Measurements from ENCODE around the gene UBASH3A. TPM values are rescaled to one million over a fixed set of nuclear protein-coding genes. Genes with fewer than 3 reads are reported as not detected.
A peak's percentile ranks its signal among the peaks of the same experiment; 100 is the strongest.

Gene UBASH3A
- total and polyA plus RNA-seq, 8 donors = 0.18 to 4.6 (median 0.31) TPM; not detected in 1

DNA sequence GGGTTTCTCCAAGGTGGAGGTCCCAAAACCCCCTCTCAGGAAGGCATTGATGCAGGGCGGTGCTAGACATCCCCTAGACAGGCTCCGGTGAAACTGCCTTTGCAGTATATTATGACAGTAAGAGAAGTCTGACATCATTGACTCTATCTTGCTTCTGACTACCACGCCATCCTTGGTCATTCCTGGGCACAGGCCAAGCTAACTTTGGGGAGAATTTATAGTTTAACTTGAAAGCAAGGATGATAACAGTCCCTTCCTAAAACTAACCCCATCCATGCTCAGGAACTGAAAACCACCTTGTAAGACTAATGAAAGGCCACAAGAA lies 62.1 kb downstream of the UBASH3A start:
- H3K27ac ChIP-seq = peak overlapping the region; percentile 69 to 93 (median 83)
- H3K36me3 ChIP-seq = no peaks in the 10 kb centered on the region
- H3K9me3 ChIP-seq = no peaks in the 10 kb centered on the region
- H3K4me3 ChIP-seq = no peak overlapping the region
- intact Hi-C loops (cut with DNase I; ENCODE audit: low total_unique reads) = no loop called here
- peaks cover 44 to 75% (median 63%) of the 10 kb centered on the region in 4 donors for H3K4me1 ChIP-seq
- no peaks in the 10 kb centered on the region for H3K27me3 ChIP-seq
- WGBS, 5 donors = 77 to 95% (median 91%) methylated on average over 3 of the region's 3 CpGs
- TF ChIP-seq, protein P1, sequence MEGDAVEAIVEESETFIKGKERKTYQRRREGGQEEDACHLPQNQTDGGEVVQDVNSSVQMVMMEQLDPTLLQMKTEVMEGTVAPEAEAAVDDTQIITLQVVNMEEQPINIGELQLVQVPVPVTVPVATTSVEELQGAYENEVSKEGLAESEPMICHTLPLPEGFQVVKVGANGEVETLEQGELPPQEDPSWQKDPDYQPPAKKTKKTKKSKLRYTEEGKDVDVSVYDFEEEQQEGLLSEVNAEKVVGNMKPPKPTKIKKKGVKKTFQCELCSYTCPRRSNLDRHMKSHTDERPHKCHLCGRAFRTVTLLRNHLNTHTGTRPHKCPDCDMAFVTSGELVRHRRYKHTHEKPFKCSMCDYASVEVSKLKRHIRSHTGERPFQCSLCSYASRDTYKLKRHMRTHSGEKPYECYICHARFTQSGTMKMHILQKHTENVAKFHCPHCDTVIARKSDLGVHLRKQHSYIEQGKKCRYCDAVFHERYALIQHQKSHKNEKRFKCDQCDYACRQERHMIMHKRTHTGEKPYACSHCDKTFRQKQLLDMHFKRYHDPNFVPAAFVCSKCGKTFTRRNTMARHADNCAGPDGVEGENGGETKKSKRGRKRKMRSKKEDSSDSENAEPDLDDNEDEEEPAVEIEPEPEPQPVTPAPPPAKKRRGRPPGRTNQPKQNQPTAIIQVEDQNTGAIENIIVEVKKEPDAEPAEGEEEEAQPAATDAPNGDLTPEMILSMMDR (IDR thresholded peaks at IDR 0.05) = no peak
- no peak for TF ChIP-seq POLR2A (IDR thresholded peaks at IDR 0.05)
- no peak for TF ChIP-seq EP300 (IDR thresholded peaks at IDR 0.05)
- no peak for TF ChIP-seq POLR2AphosphoS5 (IDR thresholded peaks at IDR 0.05)
- DNase-seq = no peak

DNA sequence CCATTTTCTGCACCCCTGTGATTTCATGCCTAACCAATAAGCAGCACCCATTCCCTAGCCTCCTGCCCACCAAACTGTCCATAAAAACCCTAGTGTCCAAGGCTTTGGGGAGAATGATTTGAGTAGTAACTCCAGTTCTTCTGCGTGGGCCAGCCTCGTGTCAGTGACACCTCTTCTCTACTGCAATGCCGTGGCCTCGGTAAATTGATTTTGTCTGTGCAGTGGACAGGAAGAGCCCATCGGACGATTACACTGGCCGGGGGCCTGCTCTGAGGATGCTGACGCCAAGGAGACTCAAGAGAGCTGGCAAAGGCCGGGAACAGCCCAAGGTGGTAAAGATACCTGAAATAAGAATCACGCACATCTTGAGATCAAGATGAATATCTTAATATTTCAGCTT lies 63.0 kb downstream of the UBASH3A start:
- H3K27me3 ChIP-seq = no peaks in the 10 kb centered on the region
- TF ChIP-seq, protein P1 (IDR thresholded peaks at IDR 0.05) = no peak
- TF ChIP-seq POLR2AphosphoS5 (IDR thresholded peaks at IDR 0.05) = no peak
- no peak for TF ChIP-seq EP300 (IDR thresholded peaks at IDR 0.05)
- TF ChIP-seq POLR2A (IDR thresholded peaks at IDR 0.05) = no peak
- H3K4me3 ChIP-seq = no peak overlapping the region
- intact Hi-C loops (cut with DNase I; ENCODE audit: low total_unique reads) = no loop called here
- DNase-seq = no peak
- H3K36me3 ChIP-seq = no peaks in the 10 kb centered on the region
- WGBS, 5 donors = 88 to 96% (median 93%) methylated on average over 10 of the region's 10 CpGs
- H3K4me1 ChIP-seq = peaks cover 35 to 66% (median 57%) of the 10 kb centered on the region in 4 donors
- H3K9me3 ChIP-seq = no peaks in the 10 kb centered on the region
- peak overlapping the region in 1 of 5 donors; percentile 87 for H3K27ac ChIP-seq

DNA sequence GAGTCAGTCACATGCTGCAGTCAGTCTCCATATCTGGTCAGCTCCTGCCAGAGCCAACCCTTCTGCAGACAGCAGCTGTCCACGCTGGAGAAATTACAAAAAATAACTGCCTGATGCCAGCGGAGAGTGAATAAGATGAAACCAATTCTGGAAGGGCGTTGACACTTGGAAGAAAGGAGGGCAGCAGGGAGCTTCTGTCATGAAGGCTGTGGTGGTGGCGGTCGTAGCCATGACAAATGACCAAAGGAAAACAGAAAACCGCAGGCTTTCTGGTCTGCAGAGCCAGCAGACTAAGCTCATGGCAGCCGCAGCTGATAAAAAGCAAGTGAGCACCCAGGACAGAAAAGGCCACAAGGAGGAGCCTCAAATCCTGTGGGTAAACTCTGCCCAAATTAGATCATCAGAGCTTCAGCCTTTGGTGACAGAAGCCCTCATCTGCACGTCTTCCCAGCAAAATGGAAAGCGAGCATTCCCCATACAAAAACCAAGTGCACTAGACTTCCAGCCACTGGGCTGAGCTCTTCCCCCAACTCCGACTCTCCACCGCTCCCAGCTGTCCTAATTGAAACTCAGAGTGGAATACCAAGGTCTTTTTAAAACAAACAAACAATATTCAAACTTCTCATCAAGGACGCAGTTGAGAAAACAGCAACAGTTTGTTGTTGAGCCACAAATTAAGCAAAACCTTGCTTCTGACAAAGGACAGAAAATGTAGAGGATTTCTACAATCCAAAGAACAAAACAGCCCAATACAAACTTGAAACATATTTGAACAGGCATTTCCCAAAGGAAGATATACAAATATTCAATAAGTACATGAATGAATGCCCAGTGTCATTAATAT lies 63.7 kb downstream of the UBASH3A start:
- TF ChIP-seq, protein P1 (IDR thresholded peaks at IDR 0.05) = peak in 2 of 7 experiments; percentile 13 to 16
- TF ChIP-seq POLR2AphosphoS5 (IDR thresholded peaks at IDR 0.05) = no peak
- no peak for TF ChIP-seq EP300 (IDR thresholded peaks at IDR 0.05)
- TF ChIP-seq POLR2A (IDR thresholded peaks at IDR 0.05) = no peak
- Histone ChIP-seq H3K9me3 (no peaks in the 10 kb centered on the region), H3K36me3 (no peaks in the 10 kb centered on the region), H3K27me3 (no peaks in the 10 kb centered on the region), H3K27ac (peak overlapping the region in 2 of 5 donors; percentile 15 to 43), H3K4me3 (no peak overlapping the region), H3K4me1 (peaks cover 33 to 65% (median 56%) of the 10 kb centered on the region in 4 donors)
- DNase-seq = peak in 1 of 2 donors; percentile 57
- 44 to 58% (median 54%) methylated on average over 12 of the region's 12 CpGs for WGBS, 5 donors
- intact Hi-C loops (cut with DNase I; ENCODE audit: low total_unique reads) = no loop called here

DNA sequence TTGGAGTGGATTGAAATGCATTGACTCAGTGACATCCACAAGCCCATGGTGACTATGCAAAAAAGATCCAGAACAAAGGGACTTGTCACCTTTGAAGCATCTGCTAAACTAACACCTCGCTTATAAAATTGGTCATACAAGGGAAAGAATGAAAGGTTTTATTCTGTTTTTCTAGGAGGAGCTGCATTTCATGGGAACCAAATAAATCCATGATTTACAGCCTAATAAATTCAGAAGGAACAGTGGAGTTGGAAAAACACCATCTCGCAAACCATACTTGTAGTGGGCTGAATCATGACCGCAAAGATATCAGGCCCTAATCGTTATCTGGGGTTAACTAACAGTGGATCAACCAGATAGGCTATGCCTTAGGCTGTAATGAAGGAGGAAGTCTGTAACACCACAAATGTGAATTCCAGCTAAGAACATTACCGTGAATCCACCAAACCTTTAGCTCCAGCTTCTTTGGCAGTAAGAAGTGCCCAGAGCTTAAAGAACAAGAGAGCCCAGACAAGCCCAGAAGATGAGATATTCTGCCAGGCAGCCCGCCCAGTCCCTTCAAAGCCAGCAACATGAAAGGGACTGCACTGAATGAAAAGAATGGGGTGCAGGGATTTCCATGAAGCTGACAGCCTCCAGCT lies 64.9 kb downstream of the UBASH3A start:
- Histone ChIP-seq H3K27me3 (peaks cover 0 to under 1% (median 0%) of the 10 kb centered on the region in 3 donors), H3K4me1 (peaks cover 31 to 66% (median 53%) of the 10 kb centered on the region in 4 donors), H3K27ac (peak overlapping the region; percentile 30 to 86 (median 66)), H3K4me3 (no peak overlapping the region), H3K9me3 (no peaks in the 10 kb centered on the region), H3K36me3 (no peaks in the 10 kb centered on the region)
- intact Hi-C loops (cut with DNase I; ENCODE audit: low total_unique reads) = no loop called here
- no peak for DNase-seq
- TF ChIP-seq EP300 (IDR thresholded peaks at IDR 0.05) = no peak
- peak in 2 of 3 donors; percentile 69 to 74 for TF ChIP-seq POLR2AphosphoS5 (IDR thresholded peaks at IDR 0.05)
- WGBS, 5 donors = 42 to 52% (median 45%) methylated on average over 6 of the region's 6 CpGs
